ENCODE measurements around the gene ZBTB39. TPM values are rescaled to one million over a fixed set of nuclear protein-coding genes. Genes with fewer than 3 reads are reported as not detected.
"Not testable (repeated sequence)": the region's sequence is repeated elsewhere in the genome, so short reads cannot be mapped to it uniquely, and the experiment has no call there.

The ZBTB39 gene
- total and polyA plus RNA-seq, 4 donors: 1.8 to 9.9 (median 3.0) TPM

DNA sequence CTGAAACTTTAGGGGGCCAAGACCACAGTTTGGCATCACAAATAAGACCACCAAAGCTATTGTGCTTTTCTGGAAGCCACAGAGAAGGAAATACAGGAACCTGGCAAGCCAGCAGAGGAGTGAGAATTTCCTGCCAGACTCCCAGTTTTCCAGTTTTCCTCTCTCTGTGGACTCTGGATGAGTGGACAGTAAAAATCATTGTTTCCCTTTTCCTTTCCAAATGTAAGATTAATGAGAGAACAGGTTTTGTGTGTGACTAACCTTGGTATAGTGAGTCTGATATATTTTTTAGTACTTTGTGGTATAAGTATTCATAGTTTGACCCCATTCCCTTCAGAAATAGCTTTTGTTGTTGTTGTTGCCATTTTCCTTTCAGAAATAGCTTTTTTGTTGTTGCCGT, 12.6 kb upstream of the ZBTB39 start:
- Histone ChIP-seq H3K27ac (ENCODE audit: low read depth in 1 of 2, low read length in 2 of 2) (no peak overlapping the region), H3K4me1 (ENCODE audit: control insufficient read depth in 4 of 4, insufficient read depth in 4 of 4, low read length in 3 of 4) (no peaks in the 10 kb centered on the region), H3K9ac (ENCODE audit: low read depth in 1 of 2, low read length in 2 of 2) (no peak overlapping the region), H3K27me3 (ENCODE audit: control insufficient read depth in 4 of 4, insufficient read depth in 4 of 4, low read length in 3 of 4) (no peaks in the 10 kb centered on the region), H3K4me3 (ENCODE audit: low read depth in 1 of 3, low read length in 3 of 3) (no peak overlapping the region), H3K9me3 (ENCODE audit: control insufficient read depth in 4 of 4, low read length in 3 of 4) (no peaks in the 10 kb centered on the region), H3K36me3 (ENCODE audit: control insufficient read depth in 4 of 4, insufficient read depth in 3 of 4, low read depth in 1 of 4, low read length in 3 of 4) (no peaks in the 10 kb centered on the region)
- TF ChIP-seq JUND (IDR thresholded peaks at IDR 0.05) (no peak), EGR1 (IDR thresholded peaks at IDR 0.05; ENCODE audit: low read depth in 2 of 2) (no peak), FOXA1 (IDR thresholded peaks at IDR 0.05) (no peak), NR2F2 (IDR thresholded peaks at IDR 0.05) (no peak), SP1 (IDR thresholded peaks at IDR 0.05) (no peak), RAD21 (IDR thresholded peaks at IDR 0.05) (no peak), FOXA2 (IDR thresholded peaks at IDR 0.05) (no peak), HNF4G (IDR thresholded peaks at IDR 0.05) (no peak)
- TF ChIP-seq, protein P1, sequence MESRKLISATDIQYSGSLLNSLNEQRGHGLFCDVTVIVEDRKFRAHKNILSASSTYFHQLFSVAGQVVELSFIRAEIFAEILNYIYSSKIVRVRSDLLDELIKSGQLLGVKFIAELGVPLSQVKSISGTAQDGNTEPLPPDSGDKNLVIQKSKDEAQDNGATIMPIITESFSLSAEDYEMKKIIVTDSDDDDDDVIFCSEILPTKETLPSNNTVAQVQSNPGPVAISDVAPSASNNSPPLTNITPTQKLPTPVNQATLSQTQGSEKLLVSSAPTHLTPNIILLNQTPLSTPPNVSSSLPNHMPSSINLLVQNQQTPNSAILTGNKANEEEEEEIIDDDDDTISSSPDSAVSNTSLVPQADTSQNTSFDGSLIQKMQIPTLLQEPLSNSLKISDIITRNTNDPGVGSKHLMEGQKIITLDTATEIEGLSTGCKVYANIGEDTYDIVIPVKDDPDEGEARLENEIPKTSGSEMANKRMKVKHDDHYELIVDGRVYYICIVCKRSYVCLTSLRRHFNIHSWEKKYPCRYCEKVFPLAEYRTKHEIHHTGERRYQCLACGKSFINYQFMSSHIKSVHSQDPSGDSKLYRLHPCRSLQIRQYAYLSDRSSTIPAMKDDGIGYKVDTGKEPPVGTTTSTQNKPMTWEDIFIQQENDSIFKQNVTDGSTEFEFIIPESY (IDR thresholded peaks at IDR 0.05): no peak
- TF ChIP-seq, protein P2, sequence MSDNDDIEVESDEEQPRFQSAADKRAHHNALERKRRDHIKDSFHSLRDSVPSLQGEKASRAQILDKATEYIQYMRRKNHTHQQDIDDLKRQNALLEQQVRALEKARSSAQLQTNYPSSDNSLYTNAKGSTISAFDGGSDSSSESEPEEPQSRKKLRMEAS (IDR thresholded peaks at IDR 0.05): no peak
- TF ChIP-seq, protein P3, sequence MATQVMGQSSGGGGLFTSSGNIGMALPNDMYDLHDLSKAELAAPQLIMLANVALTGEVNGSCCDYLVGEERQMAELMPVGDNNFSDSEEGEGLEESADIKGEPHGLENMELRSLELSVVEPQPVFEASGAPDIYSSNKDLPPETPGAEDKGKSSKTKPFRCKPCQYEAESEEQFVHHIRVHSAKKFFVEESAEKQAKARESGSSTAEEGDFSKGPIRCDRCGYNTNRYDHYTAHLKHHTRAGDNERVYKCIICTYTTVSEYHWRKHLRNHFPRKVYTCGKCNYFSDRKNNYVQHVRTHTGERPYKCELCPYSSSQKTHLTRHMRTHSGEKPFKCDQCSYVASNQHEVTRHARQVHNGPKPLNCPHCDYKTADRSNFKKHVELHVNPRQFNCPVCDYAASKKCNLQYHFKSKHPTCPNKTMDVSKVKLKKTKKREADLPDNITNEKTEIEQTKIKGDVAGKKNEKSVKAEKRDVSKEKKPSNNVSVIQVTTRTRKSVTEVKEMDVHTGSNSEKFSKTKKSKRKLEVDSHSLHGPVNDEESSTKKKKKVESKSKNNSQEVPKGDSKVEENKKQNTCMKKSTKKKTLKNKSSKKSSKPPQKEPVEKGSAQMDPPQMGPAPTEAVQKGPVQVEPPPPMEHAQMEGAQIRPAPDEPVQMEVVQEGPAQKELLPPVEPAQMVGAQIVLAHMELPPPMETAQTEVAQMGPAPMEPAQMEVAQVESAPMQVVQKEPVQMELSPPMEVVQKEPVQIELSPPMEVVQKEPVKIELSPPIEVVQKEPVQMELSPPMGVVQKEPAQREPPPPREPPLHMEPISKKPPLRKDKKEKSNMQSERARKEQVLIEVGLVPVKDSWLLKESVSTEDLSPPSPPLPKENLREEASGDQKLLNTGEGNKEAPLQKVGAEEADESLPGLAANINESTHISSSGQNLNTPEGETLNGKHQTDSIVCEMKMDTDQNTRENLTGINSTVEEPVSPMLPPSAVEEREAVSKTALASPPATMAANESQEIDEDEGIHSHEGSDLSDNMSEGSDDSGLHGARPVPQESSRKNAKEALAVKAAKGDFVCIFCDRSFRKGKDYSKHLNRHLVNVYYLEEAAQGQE (IDR thresholded peaks at IDR 0.05): no peak
- TF ChIP-seq, protein P4, sequence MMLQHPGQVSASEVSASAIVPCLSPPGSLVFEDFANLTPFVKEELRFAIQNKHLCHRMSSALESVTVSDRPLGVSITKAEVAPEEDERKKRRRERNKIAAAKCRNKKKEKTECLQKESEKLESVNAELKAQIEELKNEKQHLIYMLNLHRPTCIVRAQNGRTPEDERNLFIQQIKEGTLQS (IDR thresholded peaks at IDR 0.05): no peak
- TF ChIP-seq, protein P5, sequence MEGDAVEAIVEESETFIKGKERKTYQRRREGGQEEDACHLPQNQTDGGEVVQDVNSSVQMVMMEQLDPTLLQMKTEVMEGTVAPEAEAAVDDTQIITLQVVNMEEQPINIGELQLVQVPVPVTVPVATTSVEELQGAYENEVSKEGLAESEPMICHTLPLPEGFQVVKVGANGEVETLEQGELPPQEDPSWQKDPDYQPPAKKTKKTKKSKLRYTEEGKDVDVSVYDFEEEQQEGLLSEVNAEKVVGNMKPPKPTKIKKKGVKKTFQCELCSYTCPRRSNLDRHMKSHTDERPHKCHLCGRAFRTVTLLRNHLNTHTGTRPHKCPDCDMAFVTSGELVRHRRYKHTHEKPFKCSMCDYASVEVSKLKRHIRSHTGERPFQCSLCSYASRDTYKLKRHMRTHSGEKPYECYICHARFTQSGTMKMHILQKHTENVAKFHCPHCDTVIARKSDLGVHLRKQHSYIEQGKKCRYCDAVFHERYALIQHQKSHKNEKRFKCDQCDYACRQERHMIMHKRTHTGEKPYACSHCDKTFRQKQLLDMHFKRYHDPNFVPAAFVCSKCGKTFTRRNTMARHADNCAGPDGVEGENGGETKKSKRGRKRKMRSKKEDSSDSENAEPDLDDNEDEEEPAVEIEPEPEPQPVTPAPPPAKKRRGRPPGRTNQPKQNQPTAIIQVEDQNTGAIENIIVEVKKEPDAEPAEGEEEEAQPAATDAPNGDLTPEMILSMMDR (IDR thresholded peaks at IDR 0.05; ENCODE audit: low read depth, low read length, missing input control): no peak
- 84% methylated on average over 1 of the region's 1 CpG for WGBS
- DNase-seq (ENCODE audit: low spot score): no peak

DNA sequence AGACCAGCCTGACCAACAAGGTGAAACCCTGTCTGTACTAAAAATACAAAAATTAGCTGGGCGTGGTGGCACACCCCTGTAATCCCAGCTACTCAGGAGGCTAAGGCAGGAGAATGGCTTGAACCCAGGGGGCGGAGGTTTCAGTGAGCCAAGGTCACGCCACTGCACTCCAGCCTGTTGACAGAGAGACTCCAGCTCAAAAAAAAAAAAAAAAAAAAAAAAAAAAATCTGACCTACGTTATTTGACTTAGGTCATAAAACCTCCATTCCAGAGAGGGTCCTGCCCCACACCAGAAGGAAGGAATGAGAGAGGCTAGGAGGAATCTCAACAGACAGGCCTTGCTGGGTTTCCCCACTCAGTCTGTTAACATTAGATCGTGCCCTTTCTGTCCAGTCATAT, 12.0 kb upstream of the ZBTB39 start:
- not testable (repeated sequence) for H3K9me3 ChIP-seq (ENCODE audit: control insufficient read depth in 4 of 4, low read length in 3 of 4); DNase-seq (ENCODE audit: low spot score); H3K4me3 ChIP-seq (ENCODE audit: low read depth in 1 of 3, low read length in 3 of 3); H3K4me1 ChIP-seq (ENCODE audit: control insufficient read depth in 4 of 4, insufficient read depth in 4 of 4, low read length in 3 of 4); H3K27me3 ChIP-seq (ENCODE audit: control insufficient read depth in 4 of 4, insufficient read depth in 4 of 4, low read length in 3 of 4); H3K36me3 ChIP-seq (ENCODE audit: control insufficient read depth in 4 of 4, insufficient read depth in 3 of 4, low read depth in 1 of 4, low read length in 3 of 4); H3K9ac ChIP-seq (ENCODE audit: low read depth in 1 of 2, low read length in 2 of 2); H3K27ac ChIP-seq (ENCODE audit: low read depth in 1 of 2, low read length in 2 of 2)
- 68% methylated on average over 5 of the region's 5 CpGs for WGBS
